ENCODE measurements around the gene EXOC1.

The EXOC1 gene

DNA sequence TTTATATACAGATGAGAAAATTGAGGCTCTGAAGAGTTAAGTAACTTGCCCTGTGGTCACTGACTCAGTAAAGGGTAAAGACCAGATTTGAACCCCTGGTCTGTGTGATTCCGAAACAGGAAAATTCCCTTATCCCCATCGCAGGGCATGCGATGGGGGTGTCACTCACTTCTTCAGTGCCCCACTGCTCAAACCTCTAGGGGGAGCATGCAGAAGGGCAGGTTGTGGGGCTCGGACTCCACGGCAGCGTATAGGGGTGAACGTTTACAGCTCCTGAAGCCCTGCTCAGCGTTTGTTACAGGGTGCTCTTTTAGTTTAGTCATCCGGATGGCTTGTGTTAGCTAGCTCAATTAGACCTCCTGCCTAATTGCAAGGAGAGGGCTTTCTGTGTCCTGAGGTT lies 3.7 kb upstream of the EXOC1 start:
- Histone ChIP-seq H3K9me3 (ENCODE audit: low read length) (peaks cover 7% of the 10 kb centered on the region; the same call in 1 of the 2 replicates), H3K36me3 (ENCODE audit: insufficient read depth, low read length) (no peaks in the 10 kb centered on the region), H3K9me2 (ENCODE audit: low read depth, low read length) (no peaks in the 10 kb centered on the region), H3F3A (ENCODE audit: insufficient read depth, low read length) (no peaks in the 10 kb centered on the region), H3K79me2 (ENCODE audit: insufficient read depth, low read length) (0 out of 2 replicates have a peak, but pooled peaks cover 3% of the 10 kb centered on the region), H3K4me2 (ENCODE audit: low read length) (no peak overlapping the region), H2AFZ (ENCODE audit: low read length) (no peak overlapping the region), H3K27me3 (ENCODE audit: insufficient read depth, low read length) (no peaks in the 10 kb centered on the region), H4K20me1 (ENCODE audit: insufficient read depth, low read length) (no peaks in the 10 kb centered on the region), H3K27ac (ENCODE audit: low read depth, low read length, poor library complexity, severe bottlenecking) (no peak overlapping the region), H3K4me1 (ENCODE audit: insufficient read depth, low read length, severe bottlenecking) (peaks cover 10% of the 10 kb centered on the region), H3K4me3 (ENCODE audit: low read depth, low read length, poor library complexity, severe bottlenecking) (no peak overlapping the region), H3K9ac (ENCODE audit: low read length) (no peak overlapping the region)
- TF ChIP-seq EZH2 (IDR thresholded peaks at IDR 0.05; ENCODE audit: borderline replicate concordance, low read length), result no peak
- TF ChIP-seq, protein P1, sequence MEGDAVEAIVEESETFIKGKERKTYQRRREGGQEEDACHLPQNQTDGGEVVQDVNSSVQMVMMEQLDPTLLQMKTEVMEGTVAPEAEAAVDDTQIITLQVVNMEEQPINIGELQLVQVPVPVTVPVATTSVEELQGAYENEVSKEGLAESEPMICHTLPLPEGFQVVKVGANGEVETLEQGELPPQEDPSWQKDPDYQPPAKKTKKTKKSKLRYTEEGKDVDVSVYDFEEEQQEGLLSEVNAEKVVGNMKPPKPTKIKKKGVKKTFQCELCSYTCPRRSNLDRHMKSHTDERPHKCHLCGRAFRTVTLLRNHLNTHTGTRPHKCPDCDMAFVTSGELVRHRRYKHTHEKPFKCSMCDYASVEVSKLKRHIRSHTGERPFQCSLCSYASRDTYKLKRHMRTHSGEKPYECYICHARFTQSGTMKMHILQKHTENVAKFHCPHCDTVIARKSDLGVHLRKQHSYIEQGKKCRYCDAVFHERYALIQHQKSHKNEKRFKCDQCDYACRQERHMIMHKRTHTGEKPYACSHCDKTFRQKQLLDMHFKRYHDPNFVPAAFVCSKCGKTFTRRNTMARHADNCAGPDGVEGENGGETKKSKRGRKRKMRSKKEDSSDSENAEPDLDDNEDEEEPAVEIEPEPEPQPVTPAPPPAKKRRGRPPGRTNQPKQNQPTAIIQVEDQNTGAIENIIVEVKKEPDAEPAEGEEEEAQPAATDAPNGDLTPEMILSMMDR (IDR thresholded peaks at IDR 0.05; ENCODE audit: low read length), result peak; percentile 23; the same call in 1 of the 2 replicates

DNA sequence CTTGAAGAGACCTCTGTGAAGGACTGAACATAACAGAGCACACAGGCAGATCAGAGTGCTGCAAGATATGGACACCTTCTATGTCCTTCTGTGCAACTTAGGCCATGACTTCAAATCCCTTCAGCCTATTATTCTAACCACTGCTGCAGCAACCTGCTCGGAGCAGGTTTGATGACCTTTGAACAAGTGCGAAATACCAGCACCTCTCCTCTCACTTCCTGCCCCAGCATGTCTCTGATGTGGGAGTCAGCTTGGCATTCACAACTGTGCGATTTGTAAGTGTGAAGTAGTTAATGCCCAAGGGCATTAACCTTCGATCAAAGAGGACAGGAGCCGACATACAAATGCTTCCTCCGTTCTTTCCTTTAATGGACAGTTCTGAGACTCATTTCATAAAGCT lies 1.6 kb upstream of the EXOC1 start:
- Histone ChIP-seq H2AFZ (ENCODE audit: low read length) (0 out of 2 replicates have a peak overlapping the region, but pooled peaks have one; percentile 38), H3K9ac (ENCODE audit: low read length) (no peak overlapping the region)

DNA sequence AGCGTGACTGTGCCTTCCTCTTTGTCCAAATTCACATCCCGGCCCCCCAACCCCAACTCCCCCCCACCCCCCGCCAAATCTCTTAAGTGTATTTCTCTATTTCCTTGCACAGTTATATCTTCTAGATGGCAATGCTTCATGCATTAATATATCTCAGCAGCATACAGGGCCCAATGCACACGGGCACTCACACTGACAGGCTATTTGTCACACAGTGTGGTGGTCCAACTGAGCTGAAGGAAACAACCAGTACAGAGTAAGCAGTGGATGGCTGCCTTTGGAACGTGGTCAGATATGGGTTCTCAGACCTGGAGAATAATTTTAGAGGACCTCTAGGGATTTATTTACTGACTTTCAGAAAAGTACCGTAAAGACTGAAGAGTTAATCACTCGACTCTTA lies 681 bp downstream of the EXOC1 start:
- H3K79me2 ChIP-seq (ENCODE audit: insufficient read depth, low read length), result peaks cover 8% of the 10 kb centered on the region; the same call in 1 of the 2 replicates
- H3K4me2 ChIP-seq (ENCODE audit: low read length), result peak overlapping the region; percentile 67
- H3K9me2 ChIP-seq (ENCODE audit: low read depth, low read length), result no peaks in the 10 kb centered on the region
- TF ChIP-seq, protein P1 (IDR thresholded peaks at IDR 0.05; ENCODE audit: low read length), result no peak
- no peak for TF ChIP-seq EZH2 (IDR thresholded peaks at IDR 0.05; ENCODE audit: borderline replicate concordance, low read length)
- H3K9ac ChIP-seq (ENCODE audit: low read length), result peak overlapping the region; percentile 95
- no peaks in the 10 kb centered on the region for H4K20me1 ChIP-seq (ENCODE audit: insufficient read depth, low read length)
- H3K9me3 ChIP-seq (ENCODE audit: low read length), result peaks cover 7% of the 10 kb centered on the region; the same call in 1 of the 2 replicates
- no peak overlapping the region for H2AFZ ChIP-seq (ENCODE audit: low read length)
- peaks cover 8% of the 10 kb centered on the region for H3K36me3 ChIP-seq (ENCODE audit: insufficient read depth, low read length)
- no peak overlapping the region for H3K27ac ChIP-seq (ENCODE audit: low read depth, low read length, poor library complexity, severe bottlenecking)
- H3K4me1 ChIP-seq (ENCODE audit: insufficient read depth, low read length, severe bottlenecking), result peaks cover 15% of the 10 kb centered on the region
- H3K4me3 ChIP-seq (ENCODE audit: low read depth, low read length, poor library complexity, severe bottlenecking), result peak overlapping the region; percentile 96
- H3F3A ChIP-seq (ENCODE audit: insufficient read depth, low read length), result no peaks in the 10 kb centered on the region
- no peaks in the 10 kb centered on the region for H3K27me3 ChIP-seq (ENCODE audit: insufficient read depth, low read length)

More for the DNA sequence above, 1.6 kb upstream of the EXOC1 start:
- no peaks in the 10 kb centered on the region for H3K9me2 ChIP-seq (ENCODE audit: low read depth, low read length)
- no peaks in the 10 kb centered on the region for H3K27me3 ChIP-seq (ENCODE audit: insufficient read depth, low read length)
- H3K4me2 ChIP-seq (ENCODE audit: low read length), result no peak overlapping the region
- no peak overlapping the region for H3K4me3 ChIP-seq (ENCODE audit: low read depth, low read length, poor library complexity, severe bottlenecking)
- H3K36me3 ChIP-seq (ENCODE audit: insufficient read depth, low read length), result no peaks in the 10 kb centered on the region
- H4K20me1 ChIP-seq (ENCODE audit: insufficient read depth, low read length), result no peaks in the 10 kb centered on the region
- H3K9me3 ChIP-seq (ENCODE audit: low read length), result peaks cover 7% of the 10 kb centered on the region; the same call in 1 of the 2 replicates
- no peaks in the 10 kb centered on the region for H3F3A ChIP-seq (ENCODE audit: insufficient read depth, low read length)
- TF ChIP-seq EZH2 (IDR thresholded peaks at IDR 0.05; ENCODE audit: borderline replicate concordance, low read length), result no peak
- TF ChIP-seq, protein P1 (IDR thresholded peaks at IDR 0.05; ENCODE audit: low read length), result no peak
- peaks cover 8% of the 10 kb centered on the region; the same call in 1 of the 2 replicates for H3K79me2 ChIP-seq (ENCODE audit: insufficient read depth, low read length)
- peaks cover 15% of the 10 kb centered on the region for H3K4me1 ChIP-seq (ENCODE audit: insufficient read depth, low read length, severe bottlenecking)
- no peak overlapping the region for H3K27ac ChIP-seq (ENCODE audit: low read depth, low read length, poor library complexity, severe bottlenecking)

Data from OCI-LY1 (cell line).